Measurements from ENCODE around the gene ZNF791.

- TF ChIP-seq REST (IDR thresholded peaks at IDR 0.05; ENCODE audit: insufficient read depth in 1 of 2, low read depth in 2 of 2, low read length in 2 of 2) (no peak), POLR2AphosphoS5 (IDR thresholded peaks at IDR 0.05; ENCODE audit: low read depth, low read length) (no peak), TAF1 (IDR thresholded peaks at IDR 0.05; ENCODE audit: borderline replicate concordance, insufficient read depth, low read length) (no peak), SIN3A (IDR thresholded peaks at IDR 0.05; ENCODE audit: borderline replicate concordance, insufficient read depth, low read length) (no peak), FOXP2 (optimal IDR thresholded peaks at IDR 0.05; ENCODE audit: borderline replicate concordance, extremely low read depth, extremely low read length, insufficient read depth) (no peak)
Observed at GRCh38 chr19:12623361-12624031, 12.8 kb downstream of the ZNF791 start.

All from PFSK-1 (cell line).